GM18498 (cell line): ENCODE results near the gene WDR3.

Source experiments
- ATAC-seq: cut with Tn5 transposase; IDR thresholded peaks from one replicate; pipeline ENCODE4 v1.9.1; 2021; ENCODE audit warnings: mild to moderate bottlenecking, moderate library complexity; ENCODE audit not compliant: unreplicated experiment

The WDR3 gene

DNA sequence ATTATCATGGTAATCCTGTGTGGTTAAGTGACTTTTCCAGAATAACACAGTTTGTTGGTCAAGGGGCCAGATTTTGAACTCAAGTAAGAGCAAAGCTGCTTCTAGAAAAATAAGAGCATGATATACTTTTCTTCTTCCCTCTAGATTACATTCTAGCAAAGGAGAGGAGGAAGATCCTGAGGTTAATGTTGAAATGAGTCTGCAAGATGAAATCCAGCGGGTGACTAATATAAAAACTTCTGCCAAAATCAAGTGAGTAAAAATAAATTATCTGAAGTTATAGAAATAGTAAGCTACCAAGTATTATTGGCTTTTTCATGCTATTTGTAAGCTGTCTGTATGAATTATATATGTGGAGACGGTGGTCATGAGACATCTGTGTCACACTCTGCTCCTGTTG lies 12.8 kb downstream of the WDR3 start:
- no peak for ATAC-seq

DNA sequence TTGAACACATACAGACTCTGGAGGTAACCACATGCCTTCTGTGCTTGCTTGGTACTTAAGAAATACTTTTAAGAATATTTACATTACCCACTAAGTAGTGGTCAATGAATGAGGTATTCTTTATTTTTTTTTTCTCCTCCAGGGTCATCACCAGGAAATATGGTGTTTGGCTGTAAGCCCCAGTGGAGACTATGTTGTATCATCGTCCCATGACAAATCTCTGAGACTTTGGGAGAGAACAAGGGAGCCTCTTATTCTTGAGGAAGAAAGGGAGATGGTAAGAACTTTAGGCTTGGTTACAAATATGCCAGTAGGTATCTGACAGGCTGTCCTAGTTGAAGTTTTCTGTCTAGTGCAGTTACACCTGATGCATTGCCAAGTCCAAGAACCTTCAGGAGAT lies 22.8 kb downstream of the WDR3 start:
- ATAC-seq: no peak

- no peak for ATAC-seq
Observed at GRCh38 chr1:117959364-117959763, 29.8 kb downstream of the WDR3 start.

DNA sequence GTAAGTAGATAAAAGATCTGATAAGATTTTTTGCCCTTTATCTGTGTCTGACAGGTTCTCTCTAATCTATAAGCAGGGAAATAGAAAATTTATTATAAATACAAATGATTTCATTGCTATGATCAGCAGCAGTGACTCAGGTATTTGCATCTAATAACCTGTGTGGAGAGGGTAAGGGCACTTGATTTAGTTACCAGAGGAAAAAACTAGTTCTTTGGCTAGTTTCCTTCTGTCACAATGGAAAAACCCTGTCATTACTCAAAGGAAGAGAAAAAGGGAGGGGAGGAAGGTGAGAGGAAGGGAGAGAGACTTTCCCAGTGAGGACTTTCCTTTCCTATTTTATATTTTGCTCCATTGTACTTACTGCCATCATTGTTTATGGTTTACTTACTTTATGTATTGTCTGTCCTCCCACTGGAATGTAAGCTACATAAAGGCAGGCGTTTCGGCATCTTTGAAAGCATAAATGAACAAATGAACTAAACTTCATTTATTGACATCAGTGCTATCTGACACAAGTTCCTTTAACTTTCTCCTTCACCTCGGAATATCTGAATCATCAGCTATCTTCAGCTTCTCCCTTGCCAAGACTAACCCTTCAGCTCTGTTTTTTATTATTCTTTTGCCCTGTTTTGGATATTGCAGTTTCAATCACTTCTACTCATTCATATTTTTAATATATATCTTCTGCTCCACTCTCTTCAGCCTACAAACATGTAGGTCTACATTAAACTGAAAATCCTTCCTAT lies 34.9 kb downstream of the WDR3 start:
- ATAC-seq: no peak

GRCh38 chr1:117967477-117967876 lies 37.9 kb downstream of the WDR3 start:
- ATAC-seq: no peak

DNA sequence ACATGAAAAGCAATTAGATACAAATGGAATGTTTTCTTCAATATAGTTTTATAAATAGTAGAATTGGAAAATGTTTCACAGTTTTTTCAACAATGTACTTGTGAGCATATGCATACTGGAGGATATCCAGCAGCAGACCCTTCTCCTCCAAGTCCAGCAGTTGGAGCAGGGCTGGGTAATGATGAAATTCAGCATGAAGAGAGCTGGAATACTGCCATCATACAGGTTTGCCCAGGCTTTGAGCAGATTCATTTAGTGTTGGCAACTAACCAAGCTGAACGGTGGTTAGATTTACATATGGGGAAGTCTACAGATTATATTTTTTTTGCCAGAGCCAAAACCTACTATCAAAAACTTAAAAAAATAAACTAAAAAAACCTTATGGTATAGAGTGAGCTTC lies 38.3 kb downstream of the WDR3 start:
- no peak for ATAC-seq

DNA sequence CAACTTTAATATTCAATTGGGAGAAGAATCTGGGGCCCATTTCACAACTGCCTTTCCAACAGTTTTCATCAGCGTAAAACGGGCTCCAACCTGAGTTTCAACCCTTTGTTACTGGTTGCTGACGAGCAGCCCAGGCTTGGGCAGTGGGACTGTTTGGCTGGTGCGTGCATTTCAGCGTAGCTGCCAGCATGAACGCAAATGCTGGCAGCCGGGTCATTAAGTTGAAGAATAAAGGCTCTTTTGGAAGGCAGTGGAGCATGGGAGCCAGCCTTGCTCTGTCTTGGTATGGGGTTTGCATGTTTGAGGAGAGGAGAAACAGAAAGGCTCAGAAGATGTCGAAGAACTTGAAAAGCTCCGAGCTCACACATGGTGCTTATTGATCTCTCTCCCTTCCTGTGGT lies 40.7 kb downstream of the WDR3 start:
- ATAC-seq: no peak

GRCh38 chr1:117971777-117972176 lies 42.2 kb downstream of the WDR3 start:
- ATAC-seq: no peak

- ATAC-seq: no peak
Observed at GRCh38 chr1:117976381-117976780, 46.8 kb downstream of the WDR3 start.

DNA sequence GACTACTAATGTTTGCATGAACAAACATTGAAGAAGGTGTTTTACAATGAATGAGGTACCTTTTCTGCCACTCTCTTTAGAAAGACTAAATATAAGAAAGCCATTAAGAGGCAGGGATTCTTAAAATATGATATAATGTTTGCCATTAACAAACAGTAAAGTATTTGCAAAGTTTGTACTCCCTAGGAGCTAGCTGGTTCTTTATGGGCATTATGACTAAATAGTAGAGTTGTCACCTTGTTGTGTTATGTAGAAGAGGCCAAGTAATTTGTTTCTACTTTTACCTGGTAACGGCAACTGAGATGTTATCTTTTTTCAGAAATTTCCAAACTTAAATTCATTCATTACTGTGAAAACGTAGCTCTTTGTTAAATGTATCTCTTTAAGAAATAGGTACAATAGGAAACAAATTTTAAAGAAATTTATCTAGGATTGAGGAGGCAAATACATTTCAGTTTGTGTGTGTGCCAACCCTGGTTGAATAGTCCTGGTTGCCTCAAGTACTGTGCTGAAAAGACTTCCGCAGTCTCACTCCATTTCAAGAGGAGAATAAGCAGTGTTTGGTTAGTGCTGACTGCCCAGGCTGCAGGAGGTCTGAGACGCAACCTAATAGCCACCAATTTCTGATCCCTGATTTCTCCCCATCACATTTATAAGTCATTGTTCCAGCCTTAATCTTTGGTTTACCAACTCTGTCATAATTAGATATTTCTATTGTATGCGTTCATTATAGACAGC lies 52.1 kb downstream of the WDR3 start:
- ATAC-seq: no peak

DNA sequence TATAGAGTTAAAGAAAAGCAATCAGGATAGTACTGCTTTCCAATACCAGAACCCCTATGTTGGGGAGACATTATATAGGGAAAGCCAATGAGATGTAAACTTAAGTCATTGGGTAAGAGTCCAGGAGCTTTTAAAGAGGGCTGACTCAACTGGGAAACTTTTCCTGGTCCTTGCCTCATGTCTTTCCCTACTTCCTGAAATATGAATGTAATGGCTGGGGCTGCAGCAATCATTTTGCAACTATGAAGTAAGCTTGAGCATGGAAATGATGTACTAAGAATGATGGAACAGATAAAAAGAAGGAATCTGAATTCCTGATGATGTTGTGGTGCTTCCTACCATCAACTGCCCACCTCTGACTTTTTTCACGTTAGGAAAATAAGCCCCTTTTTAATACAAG lies 55.7 kb downstream of the WDR3 start:
- ATAC-seq: no peak

GRCh38 chr1:117985973-117986372 lies 56.4 kb downstream of the WDR3 start:
- peak; percentile 59 for ATAC-seq

DNA sequence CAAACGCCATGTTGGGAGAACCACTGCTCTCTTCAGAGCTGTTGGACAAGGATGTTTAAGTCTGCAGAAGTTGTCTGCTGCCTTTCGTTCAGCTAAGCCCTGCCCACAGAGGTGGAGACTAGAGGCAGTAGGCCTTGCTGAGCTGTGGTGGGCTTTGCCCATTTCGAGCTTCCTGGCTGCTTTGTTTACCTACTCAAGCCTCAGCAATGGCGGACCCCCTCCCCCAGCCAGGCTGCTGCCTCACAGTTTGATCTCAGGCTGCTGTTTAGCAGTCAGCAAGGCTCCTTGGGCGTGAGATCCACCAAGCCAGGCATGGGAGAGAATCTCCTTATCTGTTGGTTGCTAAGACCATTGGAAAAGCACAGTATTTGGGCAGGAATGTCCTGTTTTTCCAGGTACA lies 74.8 kb downstream of the WDR3 start:
- ATAC-seq: no peak

GRCh38 chr1:118007391-118007790 lies 77.9 kb downstream of the WDR3 start:
- no peak for ATAC-seq

- ATAC-seq: no peak
Observed at GRCh38 chr1:118008011-118008410, 78.5 kb downstream of the WDR3 start.

DNA sequence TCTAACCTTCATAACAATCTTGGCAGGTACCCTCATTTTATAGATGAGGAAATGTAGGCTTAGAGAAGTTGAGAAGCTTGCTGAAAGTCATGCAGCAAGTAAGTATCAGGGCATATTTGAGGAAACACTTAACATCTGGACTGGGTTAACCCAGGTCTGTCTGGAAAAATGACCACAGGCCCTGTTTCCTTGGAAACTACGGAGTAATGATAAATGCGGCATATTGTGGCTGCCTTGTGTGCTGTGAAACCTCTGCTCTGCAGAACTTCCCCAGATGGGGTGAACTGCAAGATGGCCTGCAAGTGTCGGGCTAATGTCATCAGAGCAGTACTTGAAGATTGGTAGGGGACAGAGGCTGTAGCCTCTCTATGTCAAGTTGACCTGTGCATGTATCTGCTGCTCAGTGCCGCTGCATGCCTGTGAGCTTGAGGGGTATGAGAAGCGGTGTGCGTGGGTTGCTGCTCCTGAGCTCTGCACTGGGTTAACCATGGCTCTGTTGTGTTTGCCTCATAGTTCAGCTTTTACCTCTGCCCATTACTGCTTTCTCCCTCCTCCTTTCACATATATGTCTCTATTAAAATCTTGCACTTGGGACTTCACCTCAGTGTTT lies 83.1 kb downstream of the WDR3 start:
- no peak for ATAC-seq

DNA sequence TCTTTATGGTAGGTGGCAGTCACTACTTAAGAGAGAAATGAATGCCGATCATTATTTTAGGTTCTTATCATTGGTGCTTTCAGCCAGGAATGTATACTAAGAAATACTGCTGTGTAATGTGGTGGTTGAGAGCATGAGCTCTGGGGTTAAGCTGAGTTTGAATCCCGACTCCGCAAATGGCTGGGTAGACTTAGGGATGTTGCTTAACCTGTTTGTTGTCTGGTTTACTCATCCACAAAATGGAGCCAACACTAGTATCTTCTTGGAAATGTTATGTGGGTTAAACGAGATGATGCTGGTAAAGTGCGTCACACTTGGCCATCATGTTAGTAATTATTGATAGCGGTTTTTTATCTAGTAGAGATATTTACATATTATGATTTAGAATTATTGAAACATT lies 83.8 kb downstream of the WDR3 start:
- no peak for ATAC-seq

DNA sequence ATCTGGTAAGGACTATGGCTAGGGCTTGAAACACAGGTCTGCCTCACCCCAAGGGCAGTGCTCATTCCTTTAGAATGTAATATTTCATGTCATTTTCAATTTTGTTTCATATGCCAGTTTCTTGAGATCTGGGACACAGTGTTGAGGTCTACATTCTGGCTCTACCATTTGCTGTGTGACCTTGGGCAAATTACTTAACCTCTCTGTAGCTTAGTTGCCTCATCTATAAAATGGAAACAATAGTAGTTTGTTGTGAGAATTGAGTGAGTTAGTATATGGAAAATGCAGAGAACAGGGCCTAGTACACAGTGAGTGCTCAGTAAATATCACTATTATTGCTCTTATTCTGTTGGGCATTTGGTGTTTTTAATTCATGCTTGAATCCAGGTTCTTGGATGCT lies 84.4 kb downstream of the WDR3 start:
- no peak for ATAC-seq
